Stimulated activated CD4-positive, alpha-beta T cell treated with anti-CD3 and anti-CD28 coated beads, TNF-alpha, amount 100 ng/mL, for 1 hour (primary cell): ENCODE results near the gene C1QB.

Source experiments
- DNase-seq, 3 donors: peaks; one replicate each; pipeline ENCODE4 v3.0.0-alpha.2; 2020; ENCODE audit warnings: low read depth in 3 of 3, low spot score in 1 of 3

C1QB gene, protein sequence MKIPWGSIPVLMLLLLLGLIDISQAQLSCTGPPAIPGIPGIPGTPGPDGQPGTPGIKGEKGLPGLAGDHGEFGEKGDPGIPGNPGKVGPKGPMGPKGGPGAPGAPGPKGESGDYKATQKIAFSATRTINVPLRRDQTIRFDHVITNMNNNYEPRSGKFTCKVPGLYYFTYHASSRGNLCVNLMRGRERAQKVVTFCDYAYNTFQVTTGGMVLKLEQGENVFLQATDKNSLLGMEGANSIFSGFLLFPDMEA

DNA sequence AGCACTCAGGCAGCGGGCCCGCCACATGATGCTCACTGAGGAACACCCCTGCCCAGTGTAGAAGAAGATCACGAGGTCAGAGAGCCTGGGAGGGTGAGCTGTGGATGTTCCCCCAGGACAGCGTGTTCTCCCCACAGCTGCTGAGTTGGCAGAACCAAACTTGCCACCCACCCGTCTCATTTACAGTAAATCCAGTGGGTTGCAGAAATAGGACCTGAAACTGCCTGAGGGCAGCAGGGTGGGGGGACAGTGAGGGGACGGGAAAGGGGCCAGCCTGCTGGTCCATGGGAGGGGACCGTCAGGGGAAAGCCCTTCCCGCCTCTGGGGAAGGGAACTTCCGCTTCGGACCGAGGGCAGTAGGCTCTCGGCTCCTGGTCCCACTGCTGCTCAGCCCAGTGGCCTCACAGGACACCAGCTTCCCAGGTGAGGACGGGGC lies at the start of gene C1QB:
C1QB (plus strand) TSS at position 356 of the 436 bp plus-strand sequence. CDS start 6,227 bp downstream, outside the sequence.
- DNase-seq: no peak

DNA sequence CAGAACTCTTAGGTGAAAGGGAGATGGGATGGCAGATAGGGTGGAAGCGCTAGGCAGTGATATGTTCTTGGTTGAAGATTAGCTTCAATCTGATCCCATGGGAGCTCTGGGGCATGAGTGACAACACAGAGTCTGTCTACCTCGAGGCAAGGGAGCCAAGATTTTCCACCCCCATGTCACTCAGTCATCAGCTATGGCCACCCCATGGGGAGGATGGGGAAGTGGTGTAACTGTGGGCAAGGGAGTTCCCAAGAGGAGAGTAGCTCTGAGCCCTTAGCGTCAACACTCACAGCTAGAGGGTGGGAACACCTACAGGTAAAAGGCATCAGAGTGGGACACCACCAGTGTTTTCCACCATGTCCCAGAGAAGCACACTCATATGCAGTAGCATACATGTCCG lies 46.9 kb upstream of the C1QB start:
- DNase-seq: no peak

DNA sequence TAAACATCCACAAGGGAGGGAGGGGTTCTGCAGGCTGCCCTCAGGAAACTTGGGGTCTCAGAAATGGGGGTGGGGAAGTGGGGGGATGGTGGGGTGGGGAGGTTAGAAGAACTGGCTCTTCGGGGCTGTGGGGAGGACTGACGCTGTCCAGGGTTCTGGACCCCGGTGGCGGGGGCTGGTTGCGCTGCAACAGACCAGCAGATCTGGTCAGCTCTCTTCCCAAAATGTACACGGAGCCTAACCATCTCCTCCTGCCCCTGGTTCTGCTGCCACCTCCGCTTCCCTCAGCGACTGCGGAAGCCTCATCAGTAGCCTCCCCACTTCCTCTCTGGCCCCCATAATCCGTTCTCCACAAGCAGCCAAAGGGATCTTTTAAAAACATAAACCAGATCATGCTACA lies 45.9 kb upstream of the C1QB start:
- DNase-seq: no peak

DNA sequence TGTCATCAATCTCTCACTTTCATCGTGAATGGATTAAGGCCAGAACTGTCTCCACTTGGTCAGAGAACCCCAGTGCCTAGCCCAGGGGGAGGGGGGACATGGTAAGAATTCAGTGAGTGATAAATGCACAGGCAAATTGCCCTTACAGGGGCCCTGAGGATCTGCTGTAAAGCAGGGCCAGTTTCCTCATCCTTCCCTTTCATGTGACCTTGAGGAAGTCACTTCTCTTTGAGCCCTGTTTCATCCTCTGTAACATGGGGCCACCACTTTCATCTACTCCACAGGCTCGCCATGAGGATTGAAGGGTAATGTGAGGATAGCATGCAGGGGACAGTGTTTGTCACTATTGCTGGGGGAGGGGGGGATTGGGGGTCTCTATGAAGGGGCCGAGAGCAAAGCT lies 44.7 kb upstream of the C1QB start:
- DNase-seq: no peak

DNA sequence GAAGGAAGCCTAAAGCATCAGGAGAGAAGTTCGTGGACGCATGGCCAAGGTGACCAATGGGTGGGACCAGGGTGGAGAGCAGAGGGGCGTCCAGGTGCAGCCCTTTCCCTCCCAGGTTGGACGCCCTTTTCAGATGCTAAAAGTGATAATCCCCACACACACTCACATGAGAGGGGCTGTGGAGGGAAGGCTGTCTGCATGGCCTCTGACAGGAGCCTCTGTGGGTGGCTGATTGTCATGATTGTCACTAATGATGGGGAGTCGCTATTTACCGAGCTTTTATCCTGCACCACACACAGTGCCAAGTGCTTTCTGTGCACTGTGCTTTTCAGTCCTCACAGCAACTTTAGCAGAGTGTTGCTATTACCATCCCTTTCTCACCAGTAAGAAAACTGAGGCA lies 43.7 kb upstream of the C1QB start:
- DNase-seq: no peak

DNA sequence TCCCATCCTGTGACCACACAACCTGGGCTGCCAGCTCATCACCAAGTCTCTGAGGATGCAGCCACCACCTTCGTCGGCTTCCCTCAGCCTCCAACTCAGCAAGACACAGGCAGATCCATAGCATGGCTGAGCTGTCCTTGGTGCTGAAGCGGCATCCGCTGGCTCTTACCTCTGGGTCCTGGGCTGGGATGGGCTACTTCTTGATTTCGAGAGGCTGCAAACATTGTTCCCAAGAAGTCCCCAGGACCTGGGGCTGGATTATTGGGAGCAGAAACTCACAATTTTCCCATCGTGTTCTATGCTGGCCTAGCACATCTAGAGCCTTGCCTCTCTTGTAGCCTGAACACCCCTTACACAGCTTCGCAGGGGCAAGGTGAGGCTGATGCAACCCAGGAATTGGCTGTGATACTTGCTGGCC lies 41.5 kb upstream of the C1QB start:
- DNase-seq: no peak

DNA sequence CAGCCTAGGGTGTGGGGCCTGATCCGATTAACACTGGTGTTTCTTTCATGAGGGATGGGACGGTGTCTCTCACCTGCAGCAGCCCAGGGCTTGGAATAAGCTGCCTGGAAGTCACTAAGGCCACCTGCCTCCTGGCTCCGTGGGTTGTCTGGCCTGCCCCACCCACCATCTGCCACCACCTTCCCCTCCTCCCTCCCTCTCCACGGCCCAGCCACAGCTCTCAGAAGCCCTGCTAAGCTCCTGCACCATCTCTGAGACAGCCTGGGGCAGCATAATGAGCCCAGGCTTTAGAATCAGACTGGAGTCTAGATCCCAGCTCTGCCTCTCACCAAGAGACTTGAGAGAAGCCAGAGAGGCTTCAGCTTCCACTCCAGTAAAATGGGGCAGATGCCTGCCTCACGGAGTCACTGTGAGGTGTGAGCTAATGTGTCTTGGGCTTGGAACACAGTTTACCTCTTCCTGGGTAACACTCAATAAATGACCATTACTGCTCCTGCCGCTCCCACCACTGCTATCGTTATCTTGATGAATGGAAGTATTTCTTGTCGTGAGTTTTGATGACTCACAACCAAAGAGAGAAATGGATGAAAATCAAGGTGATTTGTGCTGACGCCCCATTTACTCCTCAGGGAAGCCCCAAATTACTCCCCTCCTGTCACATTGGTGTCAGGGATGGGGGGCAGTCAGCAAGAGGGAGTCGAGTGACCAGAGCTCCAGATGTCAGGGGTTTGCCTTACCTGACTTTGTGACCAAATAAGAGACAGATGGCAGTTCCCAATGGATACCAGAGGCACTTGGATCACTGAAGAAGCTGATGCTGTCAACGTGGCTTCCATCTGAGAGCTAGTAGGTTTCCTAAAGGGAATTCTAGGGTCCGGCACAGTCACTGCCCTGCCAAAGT lies 40.1 kb upstream of the C1QB start:
- DNase-seq: no peak

DNA sequence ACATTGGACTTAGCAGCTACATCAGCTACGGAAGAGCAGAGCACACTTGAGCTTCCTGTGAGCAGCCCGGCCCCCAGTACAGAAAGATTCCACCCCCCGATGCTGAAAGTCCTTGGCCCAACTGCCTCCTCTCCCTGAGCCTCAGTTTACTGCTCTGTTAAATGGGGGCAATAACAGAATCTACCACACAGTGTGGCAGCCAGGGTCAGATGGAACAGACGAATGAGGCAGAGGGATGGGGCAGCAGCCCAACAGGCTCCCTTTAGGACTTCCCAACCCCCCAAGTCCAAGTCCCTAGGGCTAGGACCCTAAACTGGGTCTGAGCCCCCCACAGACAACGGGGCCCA lies 39.5 kb upstream of the C1QB start:
- no peak for DNase-seq

DNA sequence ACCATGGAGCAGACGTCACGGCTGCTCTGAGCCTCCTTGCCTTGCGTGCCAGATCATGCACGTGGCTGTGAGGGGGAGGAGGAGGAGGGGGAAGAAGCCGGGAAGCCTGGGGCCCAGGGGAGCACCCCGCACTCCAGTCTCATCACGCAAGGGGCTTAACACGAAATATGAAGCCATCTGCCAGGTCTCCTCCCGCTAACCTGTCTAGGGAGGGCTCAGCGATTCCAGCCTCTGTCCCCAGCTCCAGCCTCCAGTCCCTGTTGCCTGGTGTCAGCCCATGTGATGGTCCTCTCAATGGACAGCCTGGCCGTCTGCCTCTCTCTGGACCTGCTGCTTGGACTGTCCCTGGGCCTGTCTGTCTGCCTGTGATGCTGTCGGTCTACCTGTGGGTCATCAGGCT lies 39.1 kb upstream of the C1QB start:
- DNase-seq: no peak

DNA sequence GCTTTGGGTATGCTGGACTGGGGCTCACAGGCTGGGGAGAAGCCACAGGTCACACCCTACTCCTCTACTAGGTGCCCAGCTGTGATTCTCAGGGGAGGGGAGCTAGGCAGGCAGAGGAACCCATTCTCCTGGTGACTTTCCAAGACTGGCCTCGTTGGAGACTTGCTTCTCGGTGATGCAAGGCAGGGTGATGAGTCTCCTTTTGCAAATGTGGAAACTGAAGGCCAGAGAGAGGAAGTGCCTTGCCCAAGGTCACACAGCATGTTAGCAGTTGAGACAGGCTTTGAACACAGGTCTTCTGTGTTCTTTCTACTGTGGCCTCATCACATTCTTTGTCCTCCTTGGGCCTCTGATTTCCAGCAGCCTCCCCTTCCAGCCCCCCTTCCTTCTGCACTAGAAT lies 37.1 kb upstream of the C1QB start:
- DNase-seq: no peak

DNA sequence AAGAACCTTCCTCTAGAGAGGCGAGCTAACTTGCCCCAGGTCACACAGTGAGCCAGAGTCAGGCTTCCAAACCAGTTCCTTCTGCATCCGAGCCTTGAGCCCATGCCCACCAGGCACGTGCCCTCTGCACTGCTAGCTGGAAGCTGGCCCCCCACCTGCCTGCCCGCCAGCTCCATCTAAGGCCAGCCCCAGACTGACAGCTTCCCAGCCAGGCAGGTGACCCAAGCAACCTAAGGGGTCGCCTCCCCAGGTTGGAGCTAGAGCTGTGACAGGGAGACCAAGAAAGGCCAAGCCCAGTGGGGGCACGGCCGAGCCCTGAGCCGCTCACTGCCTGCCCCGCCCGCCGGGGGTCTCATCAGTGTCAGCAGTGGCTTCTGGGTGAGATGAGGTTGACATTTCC lies 36.5 kb upstream of the C1QB start:
- DNase-seq: no peak

DNA sequence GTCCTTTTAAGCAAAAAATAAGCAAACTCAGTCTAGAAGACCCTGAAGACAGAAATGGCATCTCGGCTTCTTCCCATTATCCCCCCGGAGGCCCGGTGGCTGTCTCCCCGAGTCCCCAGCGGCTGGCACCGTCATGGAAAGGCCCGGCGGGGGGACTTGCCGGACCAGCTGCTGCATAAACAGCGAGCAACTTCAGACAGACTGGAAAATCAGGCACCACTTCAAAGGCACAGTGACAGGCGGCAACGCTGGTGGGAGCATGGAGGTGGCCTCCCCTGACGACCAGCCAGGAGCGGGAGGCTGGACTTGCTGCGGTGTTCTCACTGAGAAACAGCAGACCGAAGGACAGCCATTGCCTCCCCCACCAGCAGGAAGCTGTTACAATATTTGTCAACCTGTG lies 35.0 kb upstream of the C1QB start:
- no peak for DNase-seq

DNA sequence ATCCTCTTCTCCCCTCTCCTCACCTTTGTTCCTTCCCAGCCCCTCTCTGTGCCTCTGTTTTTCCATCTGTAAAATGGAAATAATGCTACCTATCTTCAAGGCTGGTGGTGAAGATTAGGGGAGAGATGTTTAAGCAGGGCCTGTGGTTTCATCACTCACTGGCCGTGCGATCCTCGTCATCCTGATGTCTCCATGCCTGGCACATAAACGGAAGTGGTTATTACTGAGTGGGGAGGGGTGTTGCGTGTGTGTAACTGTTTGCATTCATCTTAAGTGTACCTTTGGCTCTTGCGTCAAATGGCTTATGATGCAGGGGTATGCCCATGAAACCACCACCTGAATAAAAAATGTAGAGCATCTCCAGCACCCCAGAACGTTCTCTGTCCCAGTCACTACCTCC lies 33.8 kb upstream of the C1QB start:
- DNase-seq: no peak

DNA sequence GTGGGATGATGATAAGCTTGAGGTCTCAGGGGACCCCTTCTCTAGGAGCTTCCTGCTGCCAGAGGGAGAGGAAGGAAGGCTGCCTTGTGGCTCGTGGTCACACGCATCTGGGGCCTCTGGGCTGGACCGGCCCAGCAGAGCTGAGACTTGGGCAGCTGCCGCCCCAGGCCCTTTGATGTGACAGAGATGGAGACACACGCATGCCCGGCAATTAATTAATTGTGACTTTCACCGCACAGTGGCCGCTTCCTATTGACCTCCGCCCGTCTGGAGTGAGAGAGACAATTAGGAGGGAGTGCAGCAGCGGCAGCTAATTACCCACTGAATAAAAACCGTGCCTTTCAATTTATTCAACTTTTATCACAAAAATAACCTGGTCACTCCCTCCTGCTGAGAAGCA lies 33.2 kb upstream of the C1QB start:
- no peak for DNase-seq

DNA sequence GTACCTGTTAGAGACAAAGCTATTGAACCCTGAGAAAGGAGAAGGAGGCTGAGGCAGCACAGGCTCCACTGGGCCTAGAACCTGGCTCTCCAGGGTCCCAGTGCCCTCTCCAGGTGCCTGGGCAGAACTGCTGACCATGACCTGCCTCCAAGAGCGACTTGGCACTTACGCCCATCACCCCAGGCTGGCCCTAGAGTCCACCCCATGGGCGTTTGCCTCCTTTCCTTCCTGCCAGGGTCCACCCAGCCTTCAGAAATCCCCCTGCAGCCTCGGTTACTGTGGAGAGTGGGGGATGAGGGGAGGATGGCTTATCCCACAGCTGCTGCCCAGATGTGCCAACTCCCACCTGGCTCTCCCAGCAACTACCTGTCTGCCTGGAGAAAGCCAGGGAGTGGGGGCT lies 31.3 kb upstream of the C1QB start:
- DNase-seq: no peak

DNA sequence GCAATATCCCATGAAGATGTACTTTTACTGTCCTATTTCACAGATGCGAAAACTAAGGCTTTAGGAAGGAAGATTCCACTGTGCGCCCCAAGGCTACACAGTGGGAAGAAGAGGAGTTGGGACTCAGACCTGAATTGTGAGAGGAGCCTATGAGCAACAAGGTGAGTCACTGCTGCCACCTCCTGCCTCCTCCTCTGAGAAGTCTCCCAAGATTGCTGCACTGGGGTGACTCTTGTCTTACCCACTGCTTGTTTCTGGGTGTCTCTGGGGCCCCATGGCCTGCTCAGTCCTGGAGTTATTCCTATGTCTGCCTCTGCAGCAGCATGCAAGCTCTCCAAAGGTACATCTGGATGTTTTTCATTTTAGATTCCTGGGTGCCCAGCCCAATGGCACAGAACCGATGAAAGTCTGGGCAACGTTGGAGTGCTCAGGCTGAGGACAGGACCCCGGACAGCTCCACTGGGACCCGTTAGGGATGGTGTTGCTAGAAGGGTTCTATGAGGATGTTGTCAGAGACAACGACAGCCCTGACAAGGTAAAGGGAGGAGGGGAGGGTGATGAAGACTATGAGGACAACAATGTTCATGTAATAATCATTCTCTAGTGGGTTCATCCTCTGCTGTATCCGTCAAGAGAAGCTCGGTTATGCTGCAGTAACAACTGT lies 27.6 kb upstream of the C1QB start:
- DNase-seq: no peak

DNA sequence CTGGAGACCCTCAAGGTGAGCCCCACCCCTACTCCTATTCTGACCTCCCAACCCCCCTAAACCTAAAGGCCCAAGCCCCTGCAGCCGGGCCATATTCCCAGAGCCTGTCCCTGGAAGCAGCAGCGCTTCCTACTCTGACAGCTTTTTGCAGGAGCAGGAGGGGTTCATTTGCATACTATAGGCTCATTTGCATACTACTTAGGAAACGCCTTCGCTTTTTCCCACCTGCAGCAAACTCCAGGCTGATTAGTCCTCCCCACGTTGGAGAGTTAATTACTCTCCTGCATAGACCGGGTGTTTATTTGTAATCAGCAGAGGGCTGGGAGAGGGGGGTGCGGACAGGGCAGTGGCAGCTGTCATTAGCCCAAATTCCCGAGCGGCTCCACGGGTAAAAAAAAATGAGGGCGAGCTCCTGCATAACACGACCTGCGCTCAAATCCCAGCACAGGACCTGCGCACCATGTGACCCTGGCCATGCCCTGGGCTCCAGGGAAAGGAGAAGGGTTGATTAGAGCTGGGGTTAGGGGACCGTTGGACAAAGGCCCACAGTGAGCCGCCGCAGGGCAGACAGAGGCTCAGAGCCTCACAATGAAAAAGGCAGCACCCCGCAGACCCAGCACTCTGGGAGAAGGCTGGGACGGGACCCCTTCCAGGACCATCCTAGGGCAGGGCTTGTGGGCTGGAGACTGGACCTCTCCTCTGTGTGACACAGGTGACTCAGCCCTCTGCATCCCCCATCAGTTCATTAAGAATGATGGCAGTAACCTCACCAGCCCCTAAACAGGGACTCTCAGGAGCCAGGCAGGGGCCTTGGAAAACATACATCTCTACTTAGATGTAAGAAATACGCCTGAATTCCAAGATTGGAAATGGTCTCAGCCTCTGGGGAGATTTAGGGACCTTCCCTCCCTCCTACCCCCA lies 26.5 kb upstream of the C1QB start:
- no peak for DNase-seq

DNA sequence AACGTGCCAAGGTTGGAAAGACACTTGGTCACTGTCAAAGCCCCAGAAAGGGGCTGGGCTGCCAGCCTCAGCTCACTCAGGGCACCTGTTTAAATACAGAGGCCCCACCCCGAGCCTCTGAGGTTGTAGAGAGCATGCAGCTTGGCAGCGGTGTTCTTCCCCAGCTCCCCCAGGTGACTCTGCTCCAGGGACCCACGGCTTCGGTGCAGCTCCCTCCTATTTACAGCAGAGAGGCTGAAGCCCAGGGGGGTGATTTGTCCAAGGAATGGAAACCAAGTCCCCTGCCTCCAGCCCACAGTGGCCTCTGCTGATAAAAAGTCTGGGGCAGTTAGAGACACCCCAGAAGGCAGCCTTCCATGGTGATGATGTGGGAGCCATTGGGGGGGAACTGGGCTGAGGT lies 25.7 kb upstream of the C1QB start:
- DNase-seq: no peak

DNA sequence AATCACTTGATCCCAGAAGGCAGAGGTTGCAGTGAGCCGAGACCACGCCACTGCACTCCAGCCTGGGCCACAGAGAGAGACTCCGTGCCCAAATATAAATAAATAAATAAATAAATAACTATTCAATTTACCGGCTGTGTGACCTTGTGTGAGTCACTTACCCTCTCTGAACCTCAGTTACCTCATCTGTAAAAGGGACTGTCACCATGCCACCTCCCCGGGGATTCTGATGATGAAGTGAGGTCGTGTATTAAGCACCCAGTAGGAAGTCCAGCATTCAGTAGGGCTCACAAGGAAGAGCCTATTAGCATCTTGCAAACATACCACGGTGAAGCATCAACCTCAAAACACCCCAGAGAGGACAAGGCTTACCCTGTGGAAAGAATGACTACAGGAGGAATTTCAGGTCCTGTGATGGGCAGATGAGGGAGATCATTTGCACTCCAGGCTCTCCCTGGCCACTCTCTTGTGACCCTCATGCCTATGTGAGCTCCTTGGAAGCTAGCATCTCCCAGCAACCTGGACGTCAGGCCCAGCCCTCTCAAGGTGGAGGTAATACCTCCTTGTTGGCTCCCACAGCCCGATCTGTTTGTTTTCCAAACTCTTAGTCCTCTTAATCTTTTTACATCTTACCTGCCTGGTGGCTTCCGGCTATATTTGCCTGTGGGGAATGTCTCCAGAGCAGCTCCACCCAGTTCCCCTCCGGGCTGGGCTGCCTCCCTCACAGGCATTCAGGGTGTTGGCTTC lies 24.2 kb upstream of the C1QB start:
- no peak for DNase-seq

DNA sequence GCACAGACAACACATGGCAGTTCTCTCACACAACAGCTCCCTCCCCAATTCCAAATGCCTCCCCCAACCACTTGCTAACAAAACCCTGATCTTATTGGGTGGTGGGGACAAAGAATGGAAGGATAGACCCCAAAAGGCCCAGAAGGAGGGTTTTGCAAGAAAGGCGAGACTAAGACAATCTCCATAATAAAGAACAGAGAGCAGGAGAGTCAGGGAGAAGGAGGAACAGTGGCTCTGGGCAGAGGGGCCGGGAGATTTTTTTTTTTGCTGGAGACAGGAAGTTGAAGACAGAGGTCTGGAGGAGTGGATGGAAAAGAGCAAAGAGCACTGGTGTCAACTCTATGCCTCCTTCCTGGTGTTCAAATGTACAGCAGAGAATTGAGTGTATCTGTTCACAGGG lies 23.1 kb upstream of the C1QB start:
- no peak for DNase-seq
